ENCODE measurements around the gene ANO9. TPM values are rescaled to one million over a fixed set of nuclear protein-coding genes. Genes with fewer than 3 reads are reported as not detected.

Gene ANO9
- total RNA-seq, 1 donor = not detected

DNA sequence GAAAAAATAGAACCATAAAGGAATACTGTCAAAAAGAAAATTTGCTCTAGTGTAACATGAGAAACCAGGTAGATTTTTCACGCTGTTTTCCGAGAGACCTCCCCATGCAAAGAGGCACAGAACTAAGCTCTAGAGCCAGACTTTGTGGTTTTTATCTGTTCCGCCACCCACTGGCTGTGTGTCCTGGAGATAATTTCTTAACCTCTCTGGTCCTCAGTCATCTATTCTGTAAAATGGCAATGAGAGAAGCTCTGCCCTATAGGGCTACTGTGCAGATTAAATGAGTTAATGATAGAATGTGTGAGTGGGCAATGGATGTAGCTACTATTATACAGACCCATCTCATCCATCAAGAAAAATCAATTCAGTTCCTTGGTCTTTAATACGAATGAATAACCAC is 17.6 kb downstream of the ANO9 start:
- Histone ChIP-seq H3K4me2 (ENCODE audit: insufficient read depth, low read length) (no peak overlapping the region), H3K4me3 (ENCODE audit: insufficient read depth, low read length) (no peak overlapping the region), H3K9me3 (ENCODE audit: low read depth, low read length) (no peaks in the 10 kb centered on the region), H3K27me3 (ENCODE audit: insufficient read depth, low read length) (peaks cover 11% of the 10 kb centered on the region), H2AFZ (ENCODE audit: low read length) (no peak overlapping the region), H3K4me1 (ENCODE audit: insufficient read depth, low read length) (no peaks in the 10 kb centered on the region), H3K79me2 (ENCODE audit: insufficient read depth, low read length) (no peaks in the 10 kb centered on the region), H4K20me1 (ENCODE audit: insufficient read depth, low read length) (no peaks in the 10 kb centered on the region), H3K36me3 (ENCODE audit: insufficient read depth, low read length) (no peaks in the 10 kb centered on the region), H3K27ac (ENCODE audit: low read depth, low read length) (no peak overlapping the region)
- TF ChIP-seq, protein P1, sequence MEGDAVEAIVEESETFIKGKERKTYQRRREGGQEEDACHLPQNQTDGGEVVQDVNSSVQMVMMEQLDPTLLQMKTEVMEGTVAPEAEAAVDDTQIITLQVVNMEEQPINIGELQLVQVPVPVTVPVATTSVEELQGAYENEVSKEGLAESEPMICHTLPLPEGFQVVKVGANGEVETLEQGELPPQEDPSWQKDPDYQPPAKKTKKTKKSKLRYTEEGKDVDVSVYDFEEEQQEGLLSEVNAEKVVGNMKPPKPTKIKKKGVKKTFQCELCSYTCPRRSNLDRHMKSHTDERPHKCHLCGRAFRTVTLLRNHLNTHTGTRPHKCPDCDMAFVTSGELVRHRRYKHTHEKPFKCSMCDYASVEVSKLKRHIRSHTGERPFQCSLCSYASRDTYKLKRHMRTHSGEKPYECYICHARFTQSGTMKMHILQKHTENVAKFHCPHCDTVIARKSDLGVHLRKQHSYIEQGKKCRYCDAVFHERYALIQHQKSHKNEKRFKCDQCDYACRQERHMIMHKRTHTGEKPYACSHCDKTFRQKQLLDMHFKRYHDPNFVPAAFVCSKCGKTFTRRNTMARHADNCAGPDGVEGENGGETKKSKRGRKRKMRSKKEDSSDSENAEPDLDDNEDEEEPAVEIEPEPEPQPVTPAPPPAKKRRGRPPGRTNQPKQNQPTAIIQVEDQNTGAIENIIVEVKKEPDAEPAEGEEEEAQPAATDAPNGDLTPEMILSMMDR (IDR thresholded peaks at IDR 0.05; ENCODE audit: extremely low read depth, low read depth, low read length) = no peak
- DNase-seq (ENCODE audit: insufficient read length, low spot score, missing footprints) = no peak

DNA sequence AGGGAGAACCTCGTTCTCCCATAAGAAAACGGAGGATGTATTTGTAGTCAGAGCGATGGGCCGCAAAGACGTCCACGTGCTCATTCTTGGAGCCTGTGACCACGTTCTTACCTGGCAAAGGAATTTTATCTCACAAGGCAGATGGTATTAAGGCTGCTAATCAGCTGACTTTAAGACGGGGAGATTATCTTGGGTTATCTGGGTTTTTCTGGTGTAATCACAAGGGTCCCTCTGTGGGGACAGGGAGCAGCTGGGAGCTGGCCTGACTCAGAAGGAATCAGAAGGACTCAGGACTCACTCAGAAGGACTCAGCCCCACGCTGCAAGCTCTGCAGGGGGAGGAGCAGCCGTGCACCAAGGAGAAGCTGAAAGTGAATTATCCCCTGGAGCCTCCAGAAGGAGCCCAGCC is 19.6 kb downstream of the ANO9 start:
- H3K27me3 ChIP-seq (ENCODE audit: insufficient read depth, low read length) = peaks cover 23% of the 10 kb centered on the region
- H3K4me2 ChIP-seq (ENCODE audit: insufficient read depth, low read length) = no peak overlapping the region
- H3K9me3 ChIP-seq (ENCODE audit: low read depth, low read length) = no peaks in the 10 kb centered on the region
- H3K27ac ChIP-seq (ENCODE audit: low read depth, low read length) = no peak overlapping the region
- no peaks in the 10 kb centered on the region for H3K36me3 ChIP-seq (ENCODE audit: insufficient read depth, low read length)
- TF ChIP-seq, protein P1 (IDR thresholded peaks at IDR 0.05; ENCODE audit: extremely low read depth, low read depth, low read length) = no peak
- H3K79me2 ChIP-seq (ENCODE audit: insufficient read depth, low read length) = no peaks in the 10 kb centered on the region
- no peak overlapping the region for H3K4me3 ChIP-seq (ENCODE audit: insufficient read depth, low read length)
- no peaks in the 10 kb centered on the region for H4K20me1 ChIP-seq (ENCODE audit: insufficient read depth, low read length)
- H3K4me1 ChIP-seq (ENCODE audit: insufficient read depth, low read length) = no peaks in the 10 kb centered on the region
- no peak overlapping the region for H2AFZ ChIP-seq (ENCODE audit: low read length)
- DNase-seq (ENCODE audit: insufficient read length, low spot score, missing footprints) = no peak

DNA sequence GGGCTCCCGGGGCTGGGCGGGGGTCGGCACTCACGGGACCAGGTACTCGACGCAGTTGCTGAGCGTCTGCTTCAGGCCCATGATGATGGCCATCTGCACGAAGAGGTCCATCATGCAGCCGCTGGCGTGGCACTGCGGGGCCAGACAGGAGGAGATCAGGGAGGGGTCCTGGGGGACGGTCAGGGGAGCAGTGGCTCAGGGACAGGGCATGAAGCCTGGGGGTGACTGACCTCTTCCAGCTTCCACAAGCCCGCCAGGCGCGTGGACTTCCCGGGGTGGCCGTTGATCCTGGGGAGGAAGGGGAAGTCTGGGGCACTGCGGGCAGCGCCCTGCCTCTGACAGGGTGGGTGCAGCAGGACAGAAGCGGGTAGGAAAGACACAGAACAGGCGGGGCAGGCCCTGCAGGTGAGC is 20.9 kb downstream of the ANO9 start:
- DNase-seq (ENCODE audit: insufficient read length, low spot score, missing footprints) = no peak
- H4K20me1 ChIP-seq (ENCODE audit: insufficient read depth, low read length) = no peaks in the 10 kb centered on the region
- H3K4me1 ChIP-seq (ENCODE audit: insufficient read depth, low read length) = no peaks in the 10 kb centered on the region
- H3K4me2 ChIP-seq (ENCODE audit: insufficient read depth, low read length) = no peak overlapping the region
- H3K79me2 ChIP-seq (ENCODE audit: insufficient read depth, low read length) = no peaks in the 10 kb centered on the region
- H3K4me3 ChIP-seq (ENCODE audit: insufficient read depth, low read length) = no peak overlapping the region
- TF ChIP-seq, protein P1 (IDR thresholded peaks at IDR 0.05; ENCODE audit: extremely low read depth, low read depth, low read length) = no peak
- no peak overlapping the region for H3K27ac ChIP-seq (ENCODE audit: low read depth, low read length)
- H3K9me3 ChIP-seq (ENCODE audit: low read depth, low read length) = no peaks in the 10 kb centered on the region
- H3K36me3 ChIP-seq (ENCODE audit: insufficient read depth, low read length) = no peaks in the 10 kb centered on the region
- peaks cover 23% of the 10 kb centered on the region for H3K27me3 ChIP-seq (ENCODE audit: insufficient read depth, low read length)
- no peak overlapping the region for H2AFZ ChIP-seq (ENCODE audit: low read length)

DNA sequence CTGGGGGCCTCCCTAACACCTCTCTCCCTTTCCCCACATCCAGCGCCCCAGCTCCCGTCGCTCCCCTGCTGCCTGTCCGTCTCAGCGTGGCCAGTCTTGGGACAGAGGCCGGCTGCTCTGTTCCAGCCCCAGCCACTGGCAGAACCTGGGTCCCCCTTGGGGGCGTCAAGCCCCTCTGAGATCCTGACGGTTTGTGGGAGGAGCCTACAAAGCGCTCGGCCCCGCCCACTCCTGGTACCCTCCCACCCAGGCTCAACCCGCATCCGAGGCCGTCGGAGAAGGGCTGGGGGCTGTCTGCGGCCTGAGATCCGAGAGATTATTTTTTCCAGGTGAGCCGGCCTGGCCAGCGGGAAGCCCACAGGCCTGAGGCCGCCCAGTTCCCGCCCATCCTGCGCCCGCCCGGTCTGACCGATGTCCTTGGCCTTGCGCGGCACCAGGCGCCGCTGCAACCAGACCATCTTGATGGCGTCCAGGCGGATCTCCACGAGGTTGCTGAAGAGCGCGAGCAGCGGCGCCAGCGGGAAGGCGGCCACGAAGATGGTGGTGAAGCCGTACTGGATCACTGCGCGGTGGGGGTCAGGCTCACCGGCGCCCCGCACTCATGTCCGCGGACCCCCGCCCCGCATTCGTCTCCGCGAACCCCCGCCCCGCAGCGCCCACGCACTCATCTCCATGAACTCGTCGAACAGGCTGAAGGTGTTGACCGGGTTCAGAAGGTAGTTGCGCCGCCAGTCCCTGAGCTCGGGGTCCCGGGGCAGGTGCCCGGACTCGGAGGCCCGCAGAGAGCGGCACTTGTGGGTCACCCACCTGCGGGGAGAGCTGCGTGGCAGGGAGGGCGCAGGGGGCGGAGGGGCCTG is 21.5 kb downstream of the ANO9 start:
- Histone ChIP-seq H3K4me1 (ENCODE audit: insufficient read depth, low read length) (peaks cover 3% of the 10 kb centered on the region), H4K20me1 (ENCODE audit: insufficient read depth, low read length) (no peaks in the 10 kb centered on the region), H3K4me3 (ENCODE audit: insufficient read depth, low read length) (no peak overlapping the region), H3K27me3 (ENCODE audit: insufficient read depth, low read length) (peaks cover 23% of the 10 kb centered on the region), H3K36me3 (ENCODE audit: insufficient read depth, low read length) (no peaks in the 10 kb centered on the region), H3K27ac (ENCODE audit: low read depth, low read length) (no peak overlapping the region), H3K4me2 (ENCODE audit: insufficient read depth, low read length) (no peak overlapping the region), H2AFZ (ENCODE audit: low read length) (no peak overlapping the region), H3K79me2 (ENCODE audit: insufficient read depth, low read length) (no peaks in the 10 kb centered on the region), H3K9me3 (ENCODE audit: low read depth, low read length) (no peaks in the 10 kb centered on the region)
- no peak for DNase-seq (ENCODE audit: insufficient read length, low spot score, missing footprints)
- TF ChIP-seq, protein P1 (IDR thresholded peaks at IDR 0.05; ENCODE audit: extremely low read depth, low read depth, low read length) = no peak

All from osteoblast (primary cell).